ENCODE measurements around the gene KHDC4.

- TF ChIP-seq CTCF (IDR thresholded peaks at IDR 0.05) (no peak), POLR2A (IDR thresholded peaks at IDR 0.05) (no peak)
Measured at GRCh38 chr1:155871390-155871789, 62.8 kb downstream of the KHDC4 start.

Data from uterus (tissue), 2 donors.